HuH-7.5 (cell line): Measurements from ENCODE around the gene EVX2.

Experiments
- DNase-seq: peaks from one replicate; pipeline ENCODE4 v3.0.0; 2011; ENCODE audit warnings: low spot score

The EVX2 gene

GRCh38 chr2:176066645-176067588 lies 16.8 kb downstream of the EVX2 start:
- DNase-seq: no peak

GRCh38 chr2:176063958-176064357 lies 19.8 kb downstream of the EVX2 start:
- DNase-seq: no peak

- DNase-seq: no peak
Observed at GRCh38 chr2:176056406-176056805, 27.4 kb downstream of the EVX2 start.

- DNase-seq: no peak
Observed at GRCh38 chr2:176039375-176039774, 44.4 kb downstream of the EVX2 start.

- DNase-seq: no peak
Observed at GRCh38 chr2:176038694-176039093, 45.1 kb downstream of the EVX2 start.

- no peak for DNase-seq
Observed at GRCh38 chr2:176035013-176035691, 48.6 kb downstream of the EVX2 start.

- DNase-seq: no peak
Observed at GRCh38 chr2:176027806-176028205, 56.0 kb downstream of the EVX2 start.
